GM12875 (cell line): Measurements from ENCODE around the gene POLR1H.
"Not testable (repeated sequence)": the region's sequence is repeated elsewhere in the genome, so short reads cannot be mapped to it uniquely, and the experiment has no call there.

Experiments used
- H3K4me3 ChIP-seq: one replicate; pipeline ENCODE4 v1.5.1; 2011; ENCODE audit warnings: low read depth, low read length, control low read depth
- CTCF ChIP-seq: IDR thresholded peaks from 2 replicates; pipeline ENCODE4 v1.5.1; 2011; ENCODE audit warnings: low read depth, mild to moderate bottlenecking, control low read depth, inconsistent platforms, low read length, moderate library complexity, borderline replicate concordance; ENCODE audit not compliant: insufficient read depth

Gene POLR1H

DNA sequence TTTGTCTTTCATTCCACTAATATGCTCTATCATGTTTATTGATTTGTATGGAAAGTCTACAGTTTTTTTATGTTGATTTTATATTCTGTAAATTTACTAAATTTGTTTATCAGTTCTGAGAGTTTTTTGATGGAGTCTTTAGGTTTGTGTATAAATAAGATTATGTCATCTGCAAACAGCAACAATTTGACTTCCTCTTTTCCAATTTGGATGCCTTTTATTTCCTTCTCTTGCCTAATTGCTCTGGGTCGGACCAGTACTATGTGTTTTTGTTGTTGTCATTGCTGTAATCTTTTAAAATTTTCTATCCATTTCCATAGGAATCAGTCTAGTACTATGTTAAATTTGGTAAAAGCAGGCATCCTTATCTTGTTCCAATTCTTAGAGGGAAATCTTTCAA lies 31.5 kb upstream of the POLR1H start:
- TF ChIP-seq CTCF = no peak
- no peak overlapping the region for H3K4me3 ChIP-seq

DNA sequence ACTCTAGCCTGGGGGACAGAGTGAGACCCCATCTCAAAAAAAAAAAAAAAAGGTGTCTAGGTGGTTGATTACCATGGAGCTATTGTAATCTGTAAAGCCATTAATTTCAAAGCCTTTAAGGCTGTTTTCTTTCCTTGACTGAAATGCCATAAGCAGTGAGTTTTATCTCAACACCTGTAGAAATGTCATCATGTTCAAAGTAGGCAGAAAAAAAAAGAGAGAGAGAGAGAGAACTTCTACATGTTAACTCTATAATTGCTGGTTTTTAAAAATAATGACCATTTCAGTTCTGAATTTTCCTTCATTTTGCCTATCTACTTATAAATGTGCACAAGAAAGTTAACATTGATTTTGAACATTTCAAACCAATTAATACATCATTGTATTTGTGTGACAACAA lies 29.7 kb upstream of the POLR1H start:
- H3K4me3 ChIP-seq = no peak overlapping the region
- no peak for TF ChIP-seq CTCF

DNA sequence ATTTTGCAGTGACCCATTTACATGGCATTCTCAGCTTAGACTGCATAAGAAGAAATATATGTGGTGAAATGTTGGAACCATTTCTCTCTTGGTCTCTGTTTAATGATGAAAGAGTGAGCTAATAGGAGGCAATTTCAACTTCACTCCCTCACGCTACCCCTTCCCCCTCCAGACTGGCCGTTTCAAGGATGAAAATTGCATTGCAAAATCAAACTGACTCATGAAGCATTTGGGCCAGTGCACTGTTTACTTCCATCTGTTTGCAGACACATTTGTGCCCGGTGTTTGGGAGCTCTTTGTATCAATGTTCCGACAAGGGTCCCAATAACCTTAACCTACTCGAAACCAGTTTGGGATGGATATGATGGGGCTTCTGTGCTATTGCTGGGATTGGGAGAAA lies 27.6 kb upstream of the POLR1H start:
- H3K4me3 ChIP-seq = not testable (repeated sequence)

DNA sequence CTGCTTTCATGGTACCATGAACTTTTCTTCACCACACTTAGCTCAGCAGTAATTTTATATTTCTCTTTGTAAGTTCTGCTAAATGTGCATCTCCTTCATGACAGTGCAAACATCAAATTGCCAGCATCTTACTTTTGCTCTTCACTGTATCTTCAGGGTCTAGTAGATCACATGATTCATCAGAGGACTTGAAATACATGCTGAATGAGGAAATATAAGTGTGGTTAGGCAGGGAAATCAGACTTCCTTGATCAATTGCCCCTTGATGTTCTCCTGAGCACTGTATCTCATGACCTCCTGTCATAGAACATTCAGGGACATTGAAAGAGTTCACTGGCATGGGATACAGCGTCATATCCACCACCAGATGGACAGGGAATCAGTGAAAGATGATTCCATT lies 25.3 kb upstream of the POLR1H start:
- no peak for TF ChIP-seq CTCF
- no peak overlapping the region for H3K4me3 ChIP-seq

DNA sequence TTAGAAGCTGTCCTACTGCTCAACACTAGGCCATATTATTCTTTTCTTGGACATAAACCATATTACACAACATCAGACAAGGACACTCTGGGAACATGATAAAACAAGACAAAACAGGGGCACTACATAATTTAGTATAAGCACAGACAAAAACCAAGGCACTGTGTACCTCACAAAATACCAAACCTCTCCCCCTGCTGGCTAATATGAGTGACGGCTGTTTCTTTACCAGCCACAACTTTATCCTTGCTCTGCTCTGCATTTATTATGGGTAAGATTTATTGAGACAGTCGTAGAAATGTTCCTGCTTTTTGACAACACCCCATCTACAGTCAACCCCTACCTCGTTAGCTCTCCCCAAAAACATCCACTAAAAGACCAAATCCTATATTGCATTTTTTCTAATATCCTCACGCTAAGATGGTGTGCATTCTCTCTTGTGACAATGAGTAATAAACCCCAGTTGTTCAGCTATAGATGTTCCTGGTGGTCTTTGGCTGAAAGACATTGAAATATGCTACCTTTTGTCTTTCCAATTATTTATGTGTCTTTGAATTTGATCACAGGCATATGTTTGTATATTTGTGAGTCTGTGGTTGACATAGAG lies 23.8 kb upstream of the POLR1H start:
- TF ChIP-seq CTCF = peak; percentile 51; the same call in 1 of the 2 replicates
- H3K4me3 ChIP-seq = no peak overlapping the region

- no peak overlapping the region for H3K4me3 ChIP-seq
- no peak for TF ChIP-seq CTCF
Observed at GRCh38 chr6:30041221-30041620, 19.8 kb upstream of the POLR1H start.

GRCh38 chr6:30041821-30042220 lies 19.2 kb upstream of the POLR1H start:
- no peak overlapping the region for H3K4me3 ChIP-seq
- no peak for TF ChIP-seq CTCF

- no peak overlapping the region for H3K4me3 ChIP-seq
- no peak for TF ChIP-seq CTCF
Observed at GRCh38 chr6:30042476-30042875, 18.6 kb upstream of the POLR1H start.
